CD14-positive monocyte (primary cell): ENCODE data around the gene ATP1A3. TPM values are rescaled to one million over a fixed set of nuclear protein-coding genes. Genes with fewer than 3 reads are reported as not detected.

ENCODE experiments used
- DNase-seq, 3 donors: peaks; one replicate each; pipeline ENCODE4 v3.0.0-alpha.2; 2011 to 2022
- H2AFZ ChIP-seq: 2 replicates; pipeline ENCODE4 v1.6.0; 2012; ENCODE audit warnings: mild to moderate bottlenecking, low read depth, low read length, inconsistent platforms; ENCODE audit not compliant: insufficient read depth, poor library complexity, severe bottlenecking
- H3K27ac ChIP-seq, 2 donors: 1 replicate in 1 of 2; 2 replicates in 1 of 2; pipeline ENCODE4 v1.5.1; 2012 to 2013; ENCODE audit warnings: low read length in 2 of 2, control low read depth in 1 of 2, inconsistent platforms in 1 of 2, low read depth in 1 of 2, mild to moderate bottlenecking in 1 of 2
- H3K27me3 ChIP-seq, 2 donors: one replicate each; pipeline versions ENCODE4 v1.6.0 to v1.6.1; 2011 to 2013; ENCODE audit warnings: low read length in 2 of 2; ENCODE audit not compliant: control insufficient read depth in 2 of 2, insufficient read depth in 2 of 2
- H3K36me3 ChIP-seq, 2 donors: replicated peaks in 1 of 2; 1 replicate in 1 of 2; 2 replicates in 1 of 2; pipeline versions ENCODE4 v1.5.1 to v1.6.1; 2012 to 2013; ENCODE audit warnings: low read length in 2 of 2, control low read depth in 1 of 2, inconsistent platforms in 1 of 2, mild to moderate bottlenecking in 1 of 2; ENCODE audit not compliant: insufficient read depth in 2 of 2, control insufficient read depth in 1 of 2
- H3K4me1 ChIP-seq, 2 donors: 1 replicate in 1 of 2; 2 replicates in 1 of 2; pipeline versions ENCODE4 v1.5.1 to v1.6.1; 2012 to 2013; ENCODE audit warnings: low read length in 2 of 2, control low read depth in 1 of 2, inconsistent platforms in 1 of 2, mild to moderate bottlenecking in 1 of 2, moderate library complexity in 1 of 2; ENCODE audit not compliant: insufficient read depth in 2 of 2, control insufficient read depth in 1 of 2
- H3K4me2 ChIP-seq: replicated peaks from 2 replicates; pipeline ENCODE3; 2012; ENCODE audit warnings: low read length, moderate library complexity, mild to moderate bottlenecking; ENCODE audit not compliant: poor library complexity, severe bottlenecking; ENCODE audit errors: extremely low read depth
- H3K4me3 ChIP-seq, 3 experiments: fragments of 200-600 bp in 1 of 3; sonication (generic) in 1 of 3; replicated peaks in 1 of 3; 1 replicate in 2 of 3; 2 replicates in 1 of 3; pipeline ENCODE4 v1.5.1; 2011 to 2013; ENCODE audit warnings: low read length in 3 of 3, mild to moderate bottlenecking in 3 of 3, control low read depth in 2 of 3, low read depth in 2 of 3, inconsistent platforms in 1 of 3, moderate library complexity in 1 of 3
- H3K79me2 ChIP-seq: 2 replicates; pipeline ENCODE4 v1.6.0; 2012; ENCODE audit warnings: mild to moderate bottlenecking, control low read depth, inconsistent platforms, low read length, moderate library complexity; ENCODE audit not compliant: insufficient read depth
- H3K9ac ChIP-seq: 2 replicates; pipeline ENCODE4 v1.6.0; 2017; ENCODE audit warnings: low read length, mild to moderate bottlenecking; ENCODE audit not compliant: insufficient read depth, poor library complexity, severe bottlenecking
- H3K9me3 ChIP-seq, 2 donors: replicated peaks in 1 of 2; 1 replicate in 1 of 2; 2 replicates in 1 of 2; pipeline versions ENCODE4 v1.5.1 to v1.6.1; 2012 to 2013; ENCODE audit warnings: low read length in 2 of 2, control low read depth in 1 of 2; ENCODE audit not compliant: control insufficient read depth in 1 of 2, insufficient read depth in 1 of 2
- H4K20me1 ChIP-seq: 2 replicates; pipeline ENCODE4 v1.6.0; 2012; ENCODE audit warnings: mild to moderate bottlenecking, low read length, control low read depth, moderate library complexity; ENCODE audit not compliant: insufficient read depth
- H3K27ac Mint-ChIP-seq, 7 donors: one replicate each; pipeline ENCODE4 v1.8.0; 2020; ENCODE audit warnings: mild to moderate bottlenecking in 7 of 7, mixed read lengths in 7 of 7, moderate library complexity in 6 of 7, inconsistent platforms in 2 of 7
- H3K27me3 Mint-ChIP-seq, 3 donors: one replicate each; pipeline ENCODE4 v1.8.0; 2021 to 2022; ENCODE audit warnings: low read depth in 3 of 3, mild to moderate bottlenecking in 3 of 3, mixed read lengths in 3 of 3, moderate library complexity in 3 of 3, inconsistent platforms in 1 of 3
- H3K36me3 Mint-ChIP-seq, 2 donors: one replicate each; pipeline ENCODE4 v1.8.0; 2020; ENCODE audit warnings: mixed read lengths in 2 of 2, inconsistent platforms in 1 of 2, mild to moderate bottlenecking in 1 of 2
- H3K4me1 Mint-ChIP-seq: one replicate; pipeline ENCODE4 v1.8.0; 2020; ENCODE audit warnings: mild to moderate bottlenecking, mixed read lengths
- H3K4me3 Mint-ChIP-seq, 2 donors: one replicate each; pipeline ENCODE4 v1.8.0; 2020; ENCODE audit warnings: mild to moderate bottlenecking in 2 of 2, mixed read lengths in 2 of 2, moderate library complexity in 1 of 2
- H3K9me3 Mint-ChIP-seq, 7 donors: one replicate each; pipeline ENCODE4 v1.8.0; 2020 to 2022; ENCODE audit warnings: mixed read lengths in 7 of 7, mild to moderate bottlenecking in 6 of 7, moderate library complexity in 6 of 7, inconsistent platforms in 2 of 7
- WGBS: methylation state at CpG from one replicate; pipeline ENCODE4 v1.1.5; 2013; ENCODE audit warnings: missing lambda C conversion rate; ENCODE audit not compliant: insufficient coverage; 5-methylcytosine and 5-hydroxymethylcytosine counted together
- intact Hi-C, 2 donors: fragments of 100-400 bp; cut with micrococcal nuclease; formaldehyde crosslinking; loops; one replicate each; pipeline versions ENCODE4 v1.15.0 to v1.15.1; 2023
- polyA plus RNA-seq, 3 donors: library from polyadenylated mRNA; depleted of rRNA in 1 of 3; unstranded in 2 of 3; stranded (reverse) in 1 of 3; fragments of 300-500 nt in 2 of 3; fragments of >200 nt in 1 of 3; fragmentation: Illumina TruSeq in 2 of 3; gene quantifications; 1 replicate in 2 of 3; 2 replicates in 1 of 3; pipeline ENCODE4 v1.2.3, GENCODE V29; 2012 to 2021
- TF ChIP-seq, protein P1 (sequence below): fragments of 200-600 bp; IDR thresholded peaks from one replicate; pipeline ENCODE4 v1.8.0; 2022; ENCODE audit warnings: antibody characterized with exemption, mild to moderate bottlenecking

The ATP1A3 gene
- polyA plus RNA-seq, 3 donors, result 0.07 to 0.10 TPM; not detected in 1

DNA sequence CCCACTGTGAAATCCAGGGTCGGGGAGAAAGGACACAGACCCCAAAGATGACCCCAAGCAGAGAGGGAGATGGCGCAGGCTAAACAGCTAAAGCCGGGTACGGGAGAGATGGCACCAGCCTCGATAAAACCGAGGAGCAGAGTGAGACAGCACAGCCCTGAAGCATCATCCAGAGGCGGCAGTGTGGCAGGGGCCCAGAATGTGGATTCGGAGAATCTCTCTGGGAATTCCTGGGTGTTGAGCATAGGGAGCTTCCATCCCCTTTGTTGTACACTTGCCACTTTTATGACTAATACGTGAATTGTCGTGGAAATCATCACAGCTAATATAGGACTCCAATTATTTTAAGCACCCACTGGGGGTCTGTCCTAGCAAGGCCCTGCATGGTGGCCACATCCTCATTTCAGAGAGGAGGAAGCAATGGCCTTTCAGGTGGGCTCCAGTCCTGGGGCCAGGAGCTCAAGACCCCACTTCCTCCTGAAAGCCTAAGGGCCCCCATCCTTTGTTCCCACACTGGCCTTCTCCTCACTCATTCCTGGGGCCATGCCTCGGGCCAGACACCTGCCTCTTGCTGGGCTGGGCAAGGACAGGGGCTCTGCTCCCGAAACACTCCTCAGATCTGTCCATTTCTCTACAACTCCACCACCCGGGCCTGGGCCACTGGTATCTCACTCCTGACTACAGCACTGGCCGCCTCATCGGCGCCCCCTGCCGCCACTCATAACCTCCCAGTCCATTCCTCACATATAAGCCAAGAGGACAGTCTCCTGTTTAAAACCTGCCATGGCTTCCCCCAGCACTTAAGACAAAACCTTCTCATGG lies 29.3 kb upstream of the ATP1A3 start:
- H3K9me3 ChIP-seq, result no peaks in the 10 kb centered on the region
- no peak overlapping the region for H3K4me3 Mint-ChIP-seq
- H3K4me1 ChIP-seq, result no peaks in the 10 kb centered on the region
- H4K20me1 ChIP-seq, result no peaks in the 10 kb centered on the region
- intact Hi-C loops, result no loop called here
- TF ChIP-seq, protein P1, sequence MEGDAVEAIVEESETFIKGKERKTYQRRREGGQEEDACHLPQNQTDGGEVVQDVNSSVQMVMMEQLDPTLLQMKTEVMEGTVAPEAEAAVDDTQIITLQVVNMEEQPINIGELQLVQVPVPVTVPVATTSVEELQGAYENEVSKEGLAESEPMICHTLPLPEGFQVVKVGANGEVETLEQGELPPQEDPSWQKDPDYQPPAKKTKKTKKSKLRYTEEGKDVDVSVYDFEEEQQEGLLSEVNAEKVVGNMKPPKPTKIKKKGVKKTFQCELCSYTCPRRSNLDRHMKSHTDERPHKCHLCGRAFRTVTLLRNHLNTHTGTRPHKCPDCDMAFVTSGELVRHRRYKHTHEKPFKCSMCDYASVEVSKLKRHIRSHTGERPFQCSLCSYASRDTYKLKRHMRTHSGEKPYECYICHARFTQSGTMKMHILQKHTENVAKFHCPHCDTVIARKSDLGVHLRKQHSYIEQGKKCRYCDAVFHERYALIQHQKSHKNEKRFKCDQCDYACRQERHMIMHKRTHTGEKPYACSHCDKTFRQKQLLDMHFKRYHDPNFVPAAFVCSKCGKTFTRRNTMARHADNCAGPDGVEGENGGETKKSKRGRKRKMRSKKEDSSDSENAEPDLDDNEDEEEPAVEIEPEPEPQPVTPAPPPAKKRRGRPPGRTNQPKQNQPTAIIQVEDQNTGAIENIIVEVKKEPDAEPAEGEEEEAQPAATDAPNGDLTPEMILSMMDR, result peak; percentile 40
- H3K4me2 ChIP-seq, result no peak overlapping the region
- no peak overlapping the region for H2AFZ ChIP-seq
- WGBS, result 91% methylated on average over 14 of the region's 17 CpGs
- no peak overlapping the region for H3K27ac Mint-ChIP-seq
- no peak overlapping the region for H3K27ac ChIP-seq
- H3K4me1 Mint-ChIP-seq, result no peaks in the 10 kb centered on the region
- no peak overlapping the region for H3K4me3 ChIP-seq
- H3K36me3 ChIP-seq, result no peaks in the 10 kb centered on the region
- no peaks in the 10 kb centered on the region for H3K36me3 Mint-ChIP-seq
- no peak overlapping the region for H3K9ac ChIP-seq
- H3K27me3 ChIP-seq, result no peaks in the 10 kb centered on the region
- no peaks in the 10 kb centered on the region for H3K79me2 ChIP-seq
- H3K9me3 Mint-ChIP-seq, result peaks cover 0 to 2% (median 0%) of the 10 kb centered on the region in 7 donors
- H3K27me3 Mint-ChIP-seq, result no peaks in the 10 kb centered on the region
- DNase-seq, result no peak

DNA sequence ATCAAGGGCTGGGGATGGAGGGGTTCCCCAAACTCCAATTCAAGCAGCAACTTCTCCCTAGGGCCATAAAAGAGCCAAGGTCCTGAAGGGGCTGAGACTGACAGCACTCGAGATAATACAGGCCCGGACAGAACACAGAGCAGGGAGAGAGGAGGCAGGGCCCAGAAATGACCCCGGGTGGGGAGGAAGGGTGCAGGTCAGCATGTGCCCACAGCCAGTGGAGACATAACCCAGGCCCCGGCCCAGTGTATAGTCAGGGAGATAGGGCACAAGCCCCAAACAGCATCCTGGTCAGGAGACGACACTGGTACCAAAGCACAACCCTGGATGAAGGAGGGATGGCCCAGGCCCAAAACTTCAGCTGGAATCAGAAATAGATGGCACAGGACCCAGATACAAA lies 28.6 kb upstream of the ATP1A3 start:
- no peak overlapping the region for H3K27ac Mint-ChIP-seq
- Histone ChIP-seq H3K4me1 (no peaks in the 10 kb centered on the region), H3K4me3 (no peak overlapping the region), H3K27ac (no peak overlapping the region), H3K27me3 (no peaks in the 10 kb centered on the region), H3K79me2 (no peaks in the 10 kb centered on the region), H2AFZ (no peak overlapping the region), H4K20me1 (no peaks in the 10 kb centered on the region), H3K9me3 (no peaks in the 10 kb centered on the region), H3K4me2 (no peak overlapping the region), H3K36me3 (no peaks in the 10 kb centered on the region), H3K9ac (no peak overlapping the region)
- H3K4me1 Mint-ChIP-seq, result no peaks in the 10 kb centered on the region
- H3K36me3 Mint-ChIP-seq, result no peaks in the 10 kb centered on the region
- H3K9me3 Mint-ChIP-seq, result peaks cover 0 to 2% (median 0%) of the 10 kb centered on the region in 7 donors
- 91% methylated on average over 5 of the region's 5 CpGs for WGBS
- TF ChIP-seq, protein P1, result no peak
- no peak for DNase-seq
- no peak overlapping the region for H3K4me3 Mint-ChIP-seq
- H3K27me3 Mint-ChIP-seq, result peaks cover 0 to 2% (median 0%) of the 10 kb centered on the region in 3 donors
- intact Hi-C loops, result no loop called here
